GM12878 (cell line): ENCODE data around the gene TPP2.

Source experiments
- EGR1 ChIP-seq, 2 experiments: IDR thresholded peaks; 1 replicate in 1 of 2; 2 replicates in 1 of 2; pipeline ENCODE4 v1.6.1; 2011 to 2012; ENCODE audit warnings: low read depth in 2 of 2, low read length in 2 of 2, borderline replicate concordance in 1 of 2, mild to moderate bottlenecking in 1 of 2, moderate library complexity in 1 of 2
- FOS ChIP-seq: IDR thresholded peaks from 3 replicates; pipeline ENCODE4 v1.6.1; 2011; ENCODE audit warnings: borderline replicate concordance; ENCODE audit not compliant: insufficient read length; ENCODE audit errors: extremely low read depth
- TF ChIP-seq, protein P1 (sequence below): IDR thresholded peaks from 2 replicates; pipeline ENCODE4 v1.6.1; 2012; ENCODE audit warnings: mild to moderate bottlenecking, low read depth, low read length
- TF ChIP-seq, protein P2 (sequence below): fragments of 450-650 bp; IDR thresholded peaks from 2 replicates; pipeline ENCODE4 v1.6.1; 2017; ENCODE audit warnings: mild to moderate bottlenecking, moderate library complexity
- TF ChIP-seq, protein P3 (sequence below): IDR thresholded peaks from 2 replicates; pipeline ENCODE4 v1.6.1; 2012; ENCODE audit warnings: low read length, inconsistent platforms
- TF ChIP-seq, protein P4 (sequence below), 3 experiments: IDR thresholded peaks in 2 of 3; conservative IDR thresholded peaks in 1 of 3; 2 replicates each; pipeline ENCODE4 v1.5.1; 2011; ENCODE audit warnings: low read depth in 3 of 3, low read length in 3 of 3, mild to moderate bottlenecking in 3 of 3, control low read depth in 2 of 3, moderate library complexity in 2 of 3, inconsistent platforms in 1 of 3, mixed read lengths in 1 of 3; ENCODE audit not compliant: control insufficient read depth in 2 of 3, insufficient read depth in 1 of 3; ENCODE audit errors: extremely low read depth in 1 of 3

DNA sequence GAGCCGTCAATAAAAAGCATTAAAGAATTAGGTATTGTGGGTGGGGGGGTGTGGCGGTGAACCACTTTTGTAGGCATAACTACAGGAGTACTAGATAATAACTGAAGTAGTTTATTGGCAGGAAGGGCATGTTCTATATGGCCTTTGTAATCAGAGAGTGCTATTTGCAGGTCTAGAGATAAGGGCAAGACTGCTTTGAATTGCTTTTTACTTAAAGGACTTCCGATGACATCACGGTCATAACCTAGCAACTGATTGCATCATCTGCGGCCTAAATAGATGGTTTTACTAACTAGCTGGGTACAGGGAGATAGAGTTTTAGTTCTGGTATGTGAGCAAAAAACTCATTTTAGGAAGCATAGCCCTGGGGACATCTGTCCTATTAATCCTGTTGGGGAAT, 73.3 kb downstream of the TPP2 start:
- TF ChIP-seq, protein P1, sequence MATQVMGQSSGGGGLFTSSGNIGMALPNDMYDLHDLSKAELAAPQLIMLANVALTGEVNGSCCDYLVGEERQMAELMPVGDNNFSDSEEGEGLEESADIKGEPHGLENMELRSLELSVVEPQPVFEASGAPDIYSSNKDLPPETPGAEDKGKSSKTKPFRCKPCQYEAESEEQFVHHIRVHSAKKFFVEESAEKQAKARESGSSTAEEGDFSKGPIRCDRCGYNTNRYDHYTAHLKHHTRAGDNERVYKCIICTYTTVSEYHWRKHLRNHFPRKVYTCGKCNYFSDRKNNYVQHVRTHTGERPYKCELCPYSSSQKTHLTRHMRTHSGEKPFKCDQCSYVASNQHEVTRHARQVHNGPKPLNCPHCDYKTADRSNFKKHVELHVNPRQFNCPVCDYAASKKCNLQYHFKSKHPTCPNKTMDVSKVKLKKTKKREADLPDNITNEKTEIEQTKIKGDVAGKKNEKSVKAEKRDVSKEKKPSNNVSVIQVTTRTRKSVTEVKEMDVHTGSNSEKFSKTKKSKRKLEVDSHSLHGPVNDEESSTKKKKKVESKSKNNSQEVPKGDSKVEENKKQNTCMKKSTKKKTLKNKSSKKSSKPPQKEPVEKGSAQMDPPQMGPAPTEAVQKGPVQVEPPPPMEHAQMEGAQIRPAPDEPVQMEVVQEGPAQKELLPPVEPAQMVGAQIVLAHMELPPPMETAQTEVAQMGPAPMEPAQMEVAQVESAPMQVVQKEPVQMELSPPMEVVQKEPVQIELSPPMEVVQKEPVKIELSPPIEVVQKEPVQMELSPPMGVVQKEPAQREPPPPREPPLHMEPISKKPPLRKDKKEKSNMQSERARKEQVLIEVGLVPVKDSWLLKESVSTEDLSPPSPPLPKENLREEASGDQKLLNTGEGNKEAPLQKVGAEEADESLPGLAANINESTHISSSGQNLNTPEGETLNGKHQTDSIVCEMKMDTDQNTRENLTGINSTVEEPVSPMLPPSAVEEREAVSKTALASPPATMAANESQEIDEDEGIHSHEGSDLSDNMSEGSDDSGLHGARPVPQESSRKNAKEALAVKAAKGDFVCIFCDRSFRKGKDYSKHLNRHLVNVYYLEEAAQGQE, result no peak
- TF ChIP-seq, protein P2, sequence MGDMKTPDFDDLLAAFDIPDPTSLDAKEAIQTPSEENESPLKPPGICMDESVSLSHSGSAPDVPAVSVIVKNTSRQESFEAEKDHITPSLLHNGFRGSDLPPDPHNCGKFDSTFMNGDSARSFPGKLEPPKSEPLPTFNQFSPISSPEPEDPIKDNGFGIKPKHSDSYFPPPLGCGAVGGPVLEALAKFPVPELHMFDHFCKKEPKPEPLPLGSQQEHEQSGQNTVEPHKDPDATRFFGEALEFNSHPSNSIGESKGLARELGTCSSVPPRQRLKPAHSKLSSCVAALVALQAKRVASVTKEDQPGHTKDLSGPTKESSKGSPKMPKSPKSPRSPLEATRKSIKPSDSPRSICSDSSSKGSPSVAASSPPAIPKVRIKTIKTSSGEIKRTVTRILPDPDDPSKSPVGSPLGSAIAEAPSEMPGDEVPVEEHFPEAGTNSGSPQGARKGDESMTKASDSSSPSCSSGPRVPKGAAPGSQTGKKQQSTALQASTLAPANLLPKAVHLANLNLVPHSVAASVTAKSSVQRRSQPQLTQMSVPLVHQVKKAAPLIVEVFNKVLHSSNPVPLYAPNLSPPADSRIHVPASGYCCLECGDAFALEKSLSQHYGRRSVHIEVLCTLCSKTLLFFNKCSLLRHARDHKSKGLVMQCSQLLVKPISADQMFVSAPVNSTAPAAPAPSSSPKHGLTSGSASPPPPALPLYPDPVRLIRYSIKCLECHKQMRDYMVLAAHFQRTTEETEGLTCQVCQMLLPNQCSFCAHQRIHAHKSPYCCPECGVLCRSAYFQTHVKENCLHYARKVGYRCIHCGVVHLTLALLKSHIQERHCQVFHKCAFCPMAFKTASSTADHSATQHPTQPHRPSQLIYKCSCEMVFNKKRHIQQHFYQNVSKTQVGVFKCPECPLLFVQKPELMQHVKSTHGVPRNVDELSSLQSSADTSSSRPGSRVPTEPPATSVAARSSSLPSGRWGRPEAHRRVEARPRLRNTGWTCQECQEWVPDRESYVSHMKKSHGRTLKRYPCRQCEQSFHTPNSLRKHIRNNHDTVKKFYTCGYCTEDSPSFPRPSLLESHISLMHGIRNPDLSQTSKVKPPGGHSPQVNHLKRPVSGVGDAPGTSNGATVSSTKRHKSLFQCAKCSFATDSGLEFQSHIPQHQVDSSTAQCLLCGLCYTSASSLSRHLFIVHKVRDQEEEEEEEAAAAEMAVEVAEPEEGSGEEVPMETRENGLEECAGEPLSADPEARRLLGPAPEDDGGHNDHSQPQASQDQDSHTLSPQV, result no peak
- TF ChIP-seq, protein P3, sequence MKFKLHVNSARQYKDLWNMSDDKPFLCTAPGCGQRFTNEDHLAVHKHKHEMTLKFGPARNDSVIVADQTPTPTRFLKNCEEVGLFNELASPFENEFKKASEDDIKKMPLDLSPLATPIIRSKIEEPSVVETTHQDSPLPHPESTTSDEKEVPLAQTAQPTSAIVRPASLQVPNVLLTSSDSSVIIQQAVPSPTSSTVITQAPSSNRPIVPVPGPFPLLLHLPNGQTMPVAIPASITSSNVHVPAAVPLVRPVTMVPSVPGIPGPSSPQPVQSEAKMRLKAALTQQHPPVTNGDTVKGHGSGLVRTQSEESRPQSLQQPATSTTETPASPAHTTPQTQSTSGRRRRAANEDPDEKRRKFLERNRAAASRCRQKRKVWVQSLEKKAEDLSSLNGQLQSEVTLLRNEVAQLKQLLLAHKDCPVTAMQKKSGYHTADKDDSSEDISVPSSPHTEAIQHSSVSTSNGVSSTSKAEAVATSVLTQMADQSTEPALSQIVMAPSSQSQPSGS, result no peak
- TF ChIP-seq, protein P4, sequence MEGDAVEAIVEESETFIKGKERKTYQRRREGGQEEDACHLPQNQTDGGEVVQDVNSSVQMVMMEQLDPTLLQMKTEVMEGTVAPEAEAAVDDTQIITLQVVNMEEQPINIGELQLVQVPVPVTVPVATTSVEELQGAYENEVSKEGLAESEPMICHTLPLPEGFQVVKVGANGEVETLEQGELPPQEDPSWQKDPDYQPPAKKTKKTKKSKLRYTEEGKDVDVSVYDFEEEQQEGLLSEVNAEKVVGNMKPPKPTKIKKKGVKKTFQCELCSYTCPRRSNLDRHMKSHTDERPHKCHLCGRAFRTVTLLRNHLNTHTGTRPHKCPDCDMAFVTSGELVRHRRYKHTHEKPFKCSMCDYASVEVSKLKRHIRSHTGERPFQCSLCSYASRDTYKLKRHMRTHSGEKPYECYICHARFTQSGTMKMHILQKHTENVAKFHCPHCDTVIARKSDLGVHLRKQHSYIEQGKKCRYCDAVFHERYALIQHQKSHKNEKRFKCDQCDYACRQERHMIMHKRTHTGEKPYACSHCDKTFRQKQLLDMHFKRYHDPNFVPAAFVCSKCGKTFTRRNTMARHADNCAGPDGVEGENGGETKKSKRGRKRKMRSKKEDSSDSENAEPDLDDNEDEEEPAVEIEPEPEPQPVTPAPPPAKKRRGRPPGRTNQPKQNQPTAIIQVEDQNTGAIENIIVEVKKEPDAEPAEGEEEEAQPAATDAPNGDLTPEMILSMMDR (IDR thresholded peaks at IDR 0.05 in 2 of 3, conservative IDR thresholded peaks at IDR 0.05 in 1 of 3; ENCODE audit: control insufficient read depth in 2 of 3, extremely low read depth in 1 of 3, insufficient read depth in 1 of 3, low read depth in 3 of 3, low read length in 3 of 3), result no peak
- TF ChIP-seq FOS, result no peak
- no peak for TF ChIP-seq EGR1 (IDR thresholded peaks at IDR 0.05; ENCODE audit: borderline replicate concordance in 1 of 2, low read depth in 2 of 2, low read length in 2 of 2)
